GM23338 (cell line): ENCODE data around the gene ELL2. TPM values are rescaled to one million over a fixed set of nuclear protein-coding genes. Genes with fewer than 3 reads are reported as not detected.

ENCODE experiments used
- ATAC-seq: fragments of 200-7000 bp; cut with Tn5 transposase; 3 replicates; pipeline ENCODE4 v1.9.1; 2020
- DNase-seq: peaks from one replicate; pipeline ENCODE4 v3.0.0-alpha.2; 2015; ENCODE audit warnings: low spot score
- H2AFZ ChIP-seq: fragments of 200-600 bp; sonication (generic); 2 replicates; pipeline ENCODE4 v1.8.0; 2016; ENCODE audit warnings: antibody characterized with exemption, mild to moderate bottlenecking, moderate library complexity
- H3F3A ChIP-seq: fragments of 200-600 bp; sonication (generic); replicated peaks from 2 replicates; pipeline ENCODE4 v1.8.0; 2017; ENCODE audit warnings: antibody characterized with exemption, mixed run types, low read depth
- H3K27ac ChIP-seq: fragments of 200-600 bp; sonication (generic); 2 replicates; pipeline ENCODE4 v1.6.1; 2016; ENCODE audit warnings: low read depth
- H3K27me3 ChIP-seq: fragments of 200-600 bp; sonication (generic); 2 replicates; pipeline ENCODE4 v1.8.0; 2016; ENCODE audit warnings: mild to moderate bottlenecking, mixed run types, moderate library complexity; ENCODE audit not compliant: insufficient read depth
- H3K36me3 ChIP-seq: fragments of 200-600 bp; sonication (generic); 2 replicates; pipeline ENCODE4 v1.8.0; 2016; ENCODE audit warnings: mild to moderate bottlenecking; ENCODE audit not compliant: insufficient read depth
- H3K4me1 ChIP-seq: fragments of 200-600 bp; sonication (generic); 2 replicates; pipeline ENCODE4 v1.8.0; 2016; ENCODE audit warnings: mild to moderate bottlenecking, moderate library complexity; ENCODE audit not compliant: insufficient read depth
- H3K4me2 ChIP-seq: fragments of 200-600 bp; sonication (generic); 2 replicates; pipeline ENCODE4 v1.7.1; 2017; ENCODE audit warnings: mixed run types
- H3K4me3 ChIP-seq: fragments of 200-600 bp; sonication (generic); 2 replicates; pipeline ENCODE4 v1.6.1; 2016; ENCODE audit warnings: mixed run types
- H3K79me2 ChIP-seq: fragments of 200-600 bp; sonication (generic); replicated peaks from 2 replicates; pipeline ENCODE4 v1.8.0; 2017; ENCODE audit warnings: mild to moderate bottlenecking; ENCODE audit not compliant: insufficient read depth
- H3K9me2 ChIP-seq: fragments of 200-600 bp; sonication (generic); 2 replicates; pipeline ENCODE4 v1.8.0; 2017; ENCODE audit not compliant: insufficient read depth
- H4K20me1 ChIP-seq: fragments of 200-600 bp; sonication (generic); replicated peaks from 2 replicates; pipeline ENCODE4 v1.8.0; 2017; ENCODE audit warnings: mild to moderate bottlenecking; ENCODE audit not compliant: insufficient read depth
- H3K27ac Mint-ChIP-seq: 2 replicates; pipeline ENCODE4 v1.8.0; 2020; ENCODE audit warnings: inconsistent platforms, mild to moderate bottlenecking, moderate library complexity, mixed read lengths
- H3K27me3 Mint-ChIP-seq: 3 replicates; pipeline ENCODE4 v1.8.0; 2022; ENCODE audit warnings: low read depth, mild to moderate bottlenecking, moderate library complexity, mixed read lengths, inconsistent platforms; ENCODE audit not compliant: insufficient read depth, poor library complexity
- H3K36me3 Mint-ChIP-seq: 3 replicates; pipeline ENCODE4 v1.8.0; 2021; ENCODE audit warnings: low read depth, mild to moderate bottlenecking, inconsistent platforms, moderate library complexity, mixed read lengths
- H3K4me1 Mint-ChIP-seq: 3 replicates; pipeline ENCODE4 v1.8.0; 2020; ENCODE audit warnings: mild to moderate bottlenecking, inconsistent platforms, mixed read lengths
- H3K4me3 Mint-ChIP-seq: 3 replicates; pipeline ENCODE4 v1.8.0; 2021; ENCODE audit warnings: moderate library complexity, mild to moderate bottlenecking, inconsistent platforms, mixed read lengths
- H3K9me3 Mint-ChIP-seq: 3 replicates; pipeline ENCODE4 v1.8.0; 2020; ENCODE audit warnings: moderate library complexity, mild to moderate bottlenecking, inconsistent platforms, mixed read lengths
- CREB1 ChIP-seq: fragments of 250-450 bp; sonication (Bioruptor Pico); IDR thresholded peaks from 2 replicates; pipeline ENCODE4 v1.5.0; 2020; ENCODE audit warnings: low read depth, mild to moderate bottlenecking, moderate library complexity
- EZH2 ChIP-seq: fragments of 200-600 bp; sonication (generic); IDR thresholded peaks from one replicate; pipeline ENCODE4 v1.8.0; 2017; ENCODE audit warnings: antibody characterized with exemption, mild to moderate bottlenecking, low read depth; ENCODE audit not compliant: unreplicated experiment
- EZH2phosphoT487 ChIP-seq: fragments of 200-600 bp; sonication (generic); IDR thresholded peaks from one replicate; pipeline ENCODE4 v1.8.1; 2018; ENCODE audit warnings: antibody characterized with exemption; ENCODE audit not compliant: unreplicated experiment
- JUNB ChIP-seq: IDR thresholded peaks from one replicate; pipeline ENCODE4 v1.6.1; 2016; ENCODE audit warnings: antibody characterized with exemption; ENCODE audit not compliant: unreplicated experiment
- NANOG ChIP-seq: IDR thresholded peaks from 2 replicates; pipeline ENCODE4 v1.6.1; 2016; ENCODE audit warnings: antibody characterized with exemption, borderline replicate concordance
- POLR2AphosphoS5 ChIP-seq: IDR thresholded peaks from 2 replicates; pipeline ENCODE4 v1.6.1; 2016; ENCODE audit warnings: antibody characterized with exemption, low read depth
- STAT1 ChIP-seq: IDR thresholded peaks from one replicate; pipeline ENCODE4 v1.6.1; 2016; ENCODE audit warnings: antibody characterized with exemption; ENCODE audit not compliant: unreplicated experiment
- ZNF114 ChIP-seq: fragments of 250-450 bp; sonication (Bioruptor Pico); IDR thresholded peaks from 2 replicates; pipeline ENCODE4 v1.5.0; 2020; ENCODE audit warnings: mild to moderate bottlenecking, moderate library complexity
- ZNF331 ChIP-seq: fragments of 250-450 bp; sonication (Bioruptor Pico); IDR thresholded peaks from 2 replicates; pipeline ENCODE4 v1.5.0; 2020; ENCODE audit warnings: low read depth, mild to moderate bottlenecking, moderate library complexity
- polyA plus RNA-seq: library from polyadenylated mRNA; unstranded; fragments of >200 nt; fragmentation: Nextera tagmentation; extraction: Ambion mirVana; gene quantifications from 2 replicates; pipeline ENCODE4 v1.2.1, GENCODE V29; 2016
- total RNA-seq: library from RNA; depleted of rRNA; stranded (reverse); fragments of >200 nt; shearing (Covaris generic); gene quantifications from 2 replicates; pipeline ENCODE4 v1.2.3, GENCODE V29; 2014
- TF ChIP-seq, protein P1 (sequence below), 2 experiments: fragments of 200-600 bp in 1 of 2; sonication (generic) in 1 of 2; conservative IDR thresholded peaks; 2 replicates each; pipeline versions ENCODE4 v1.5.1 to v1.6.1; 2016 to 2017; ENCODE audit warnings: antibody characterized with exemption in 2 of 2, low read depth in 2 of 2, mild to moderate bottlenecking in 2 of 2, moderate library complexity in 1 of 2
- TF ChIP-seq, protein P2 (sequence below): IDR thresholded peaks from one replicate; pipeline ENCODE4 v1.6.1; 2018; ENCODE audit warnings: antibody characterized with exemption; ENCODE audit not compliant: unreplicated experiment
- TF ChIP-seq, protein P3 (sequence below): fragments of 250-450 bp; sonication (Bioruptor Pico); IDR thresholded peaks from 2 replicates; pipeline ENCODE4 v1.5.0; 2020; ENCODE audit warnings: mild to moderate bottlenecking, moderate library complexity
- TF ChIP-seq, protein P4 (sequence below): IDR thresholded peaks from 2 replicates; pipeline ENCODE4 v1.6.1; 2016; ENCODE audit warnings: antibody characterized with exemption

ELL2 gene
- total and polyA plus RNA-seq, 2 experiments from 2014 or later, result 7.4 to 32.6 TPM

DNA sequence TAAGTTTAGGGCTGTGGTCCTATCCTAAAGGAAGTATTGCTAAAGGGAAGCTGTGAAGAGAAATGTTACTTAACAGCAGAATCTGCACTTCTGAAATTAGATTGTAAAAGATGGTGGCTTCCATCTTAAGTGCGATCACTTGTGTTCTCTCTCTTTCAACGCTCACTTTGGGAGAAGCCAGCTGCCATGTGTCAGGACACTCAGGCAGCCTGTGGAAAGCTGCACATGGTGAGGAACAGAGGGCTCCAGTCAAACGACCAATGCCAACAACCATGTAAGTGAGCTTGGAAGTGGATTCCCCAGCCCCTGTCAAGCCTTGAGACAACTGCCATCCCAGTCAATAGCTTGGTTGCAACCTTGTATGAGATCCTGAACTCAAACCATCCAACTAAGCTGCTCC lies 87.4 kb downstream of the ELL2 start:
- Mint-ChIP-seq H3K27me3 (no peaks in the 10 kb centered on the region), H3K4me1 (peaks cover 11% of the 10 kb centered on the region), H3K36me3 (no peaks in the 10 kb centered on the region), H3K4me3 (no peak overlapping the region), H3K27ac (no peak overlapping the region), H3K9me3 (no peaks in the 10 kb centered on the region)
- Histone ChIP-seq H3F3A (no peaks in the 10 kb centered on the region), H3K27ac (no peak overlapping the region), H3K9me2 (0 out of 2 replicates have a peak, but pooled peaks cover 3% of the 10 kb centered on the region), H3K4me2 (no peak overlapping the region), H3K79me2 (no peaks in the 10 kb centered on the region), H3K36me3 (no peaks in the 10 kb centered on the region), H2AFZ (no peak overlapping the region), H3K4me3 (no peak overlapping the region), H3K27me3 (no peaks in the 10 kb centered on the region), H3K4me1 (peaks cover 10% of the 10 kb centered on the region; the same call in 1 of the 2 replicates), H4K20me1 (no peaks in the 10 kb centered on the region)
- DNase-seq (no peak), ATAC-seq (no peak)
- TF ChIP-seq, protein P1, sequence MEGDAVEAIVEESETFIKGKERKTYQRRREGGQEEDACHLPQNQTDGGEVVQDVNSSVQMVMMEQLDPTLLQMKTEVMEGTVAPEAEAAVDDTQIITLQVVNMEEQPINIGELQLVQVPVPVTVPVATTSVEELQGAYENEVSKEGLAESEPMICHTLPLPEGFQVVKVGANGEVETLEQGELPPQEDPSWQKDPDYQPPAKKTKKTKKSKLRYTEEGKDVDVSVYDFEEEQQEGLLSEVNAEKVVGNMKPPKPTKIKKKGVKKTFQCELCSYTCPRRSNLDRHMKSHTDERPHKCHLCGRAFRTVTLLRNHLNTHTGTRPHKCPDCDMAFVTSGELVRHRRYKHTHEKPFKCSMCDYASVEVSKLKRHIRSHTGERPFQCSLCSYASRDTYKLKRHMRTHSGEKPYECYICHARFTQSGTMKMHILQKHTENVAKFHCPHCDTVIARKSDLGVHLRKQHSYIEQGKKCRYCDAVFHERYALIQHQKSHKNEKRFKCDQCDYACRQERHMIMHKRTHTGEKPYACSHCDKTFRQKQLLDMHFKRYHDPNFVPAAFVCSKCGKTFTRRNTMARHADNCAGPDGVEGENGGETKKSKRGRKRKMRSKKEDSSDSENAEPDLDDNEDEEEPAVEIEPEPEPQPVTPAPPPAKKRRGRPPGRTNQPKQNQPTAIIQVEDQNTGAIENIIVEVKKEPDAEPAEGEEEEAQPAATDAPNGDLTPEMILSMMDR (conservative IDR thresholded peaks at IDR 0.05; ENCODE audit: low read depth in 2 of 2), result no peak
- TF ChIP-seq, protein P2, sequence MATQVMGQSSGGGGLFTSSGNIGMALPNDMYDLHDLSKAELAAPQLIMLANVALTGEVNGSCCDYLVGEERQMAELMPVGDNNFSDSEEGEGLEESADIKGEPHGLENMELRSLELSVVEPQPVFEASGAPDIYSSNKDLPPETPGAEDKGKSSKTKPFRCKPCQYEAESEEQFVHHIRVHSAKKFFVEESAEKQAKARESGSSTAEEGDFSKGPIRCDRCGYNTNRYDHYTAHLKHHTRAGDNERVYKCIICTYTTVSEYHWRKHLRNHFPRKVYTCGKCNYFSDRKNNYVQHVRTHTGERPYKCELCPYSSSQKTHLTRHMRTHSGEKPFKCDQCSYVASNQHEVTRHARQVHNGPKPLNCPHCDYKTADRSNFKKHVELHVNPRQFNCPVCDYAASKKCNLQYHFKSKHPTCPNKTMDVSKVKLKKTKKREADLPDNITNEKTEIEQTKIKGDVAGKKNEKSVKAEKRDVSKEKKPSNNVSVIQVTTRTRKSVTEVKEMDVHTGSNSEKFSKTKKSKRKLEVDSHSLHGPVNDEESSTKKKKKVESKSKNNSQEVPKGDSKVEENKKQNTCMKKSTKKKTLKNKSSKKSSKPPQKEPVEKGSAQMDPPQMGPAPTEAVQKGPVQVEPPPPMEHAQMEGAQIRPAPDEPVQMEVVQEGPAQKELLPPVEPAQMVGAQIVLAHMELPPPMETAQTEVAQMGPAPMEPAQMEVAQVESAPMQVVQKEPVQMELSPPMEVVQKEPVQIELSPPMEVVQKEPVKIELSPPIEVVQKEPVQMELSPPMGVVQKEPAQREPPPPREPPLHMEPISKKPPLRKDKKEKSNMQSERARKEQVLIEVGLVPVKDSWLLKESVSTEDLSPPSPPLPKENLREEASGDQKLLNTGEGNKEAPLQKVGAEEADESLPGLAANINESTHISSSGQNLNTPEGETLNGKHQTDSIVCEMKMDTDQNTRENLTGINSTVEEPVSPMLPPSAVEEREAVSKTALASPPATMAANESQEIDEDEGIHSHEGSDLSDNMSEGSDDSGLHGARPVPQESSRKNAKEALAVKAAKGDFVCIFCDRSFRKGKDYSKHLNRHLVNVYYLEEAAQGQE, result no peak
- TF ChIP-seq STAT1 (no peak), POLR2AphosphoS5 (no peak), EZH2 (no peak), JUNB (no peak), ZNF331 (CRISPR knock-in tag) (no peak), NANOG (no peak), EZH2phosphoT487 (no peak), CREB1 (no peak), ZNF114 (CRISPR knock-in tag) (no peak)
- TF ChIP-seq, protein P3, sequence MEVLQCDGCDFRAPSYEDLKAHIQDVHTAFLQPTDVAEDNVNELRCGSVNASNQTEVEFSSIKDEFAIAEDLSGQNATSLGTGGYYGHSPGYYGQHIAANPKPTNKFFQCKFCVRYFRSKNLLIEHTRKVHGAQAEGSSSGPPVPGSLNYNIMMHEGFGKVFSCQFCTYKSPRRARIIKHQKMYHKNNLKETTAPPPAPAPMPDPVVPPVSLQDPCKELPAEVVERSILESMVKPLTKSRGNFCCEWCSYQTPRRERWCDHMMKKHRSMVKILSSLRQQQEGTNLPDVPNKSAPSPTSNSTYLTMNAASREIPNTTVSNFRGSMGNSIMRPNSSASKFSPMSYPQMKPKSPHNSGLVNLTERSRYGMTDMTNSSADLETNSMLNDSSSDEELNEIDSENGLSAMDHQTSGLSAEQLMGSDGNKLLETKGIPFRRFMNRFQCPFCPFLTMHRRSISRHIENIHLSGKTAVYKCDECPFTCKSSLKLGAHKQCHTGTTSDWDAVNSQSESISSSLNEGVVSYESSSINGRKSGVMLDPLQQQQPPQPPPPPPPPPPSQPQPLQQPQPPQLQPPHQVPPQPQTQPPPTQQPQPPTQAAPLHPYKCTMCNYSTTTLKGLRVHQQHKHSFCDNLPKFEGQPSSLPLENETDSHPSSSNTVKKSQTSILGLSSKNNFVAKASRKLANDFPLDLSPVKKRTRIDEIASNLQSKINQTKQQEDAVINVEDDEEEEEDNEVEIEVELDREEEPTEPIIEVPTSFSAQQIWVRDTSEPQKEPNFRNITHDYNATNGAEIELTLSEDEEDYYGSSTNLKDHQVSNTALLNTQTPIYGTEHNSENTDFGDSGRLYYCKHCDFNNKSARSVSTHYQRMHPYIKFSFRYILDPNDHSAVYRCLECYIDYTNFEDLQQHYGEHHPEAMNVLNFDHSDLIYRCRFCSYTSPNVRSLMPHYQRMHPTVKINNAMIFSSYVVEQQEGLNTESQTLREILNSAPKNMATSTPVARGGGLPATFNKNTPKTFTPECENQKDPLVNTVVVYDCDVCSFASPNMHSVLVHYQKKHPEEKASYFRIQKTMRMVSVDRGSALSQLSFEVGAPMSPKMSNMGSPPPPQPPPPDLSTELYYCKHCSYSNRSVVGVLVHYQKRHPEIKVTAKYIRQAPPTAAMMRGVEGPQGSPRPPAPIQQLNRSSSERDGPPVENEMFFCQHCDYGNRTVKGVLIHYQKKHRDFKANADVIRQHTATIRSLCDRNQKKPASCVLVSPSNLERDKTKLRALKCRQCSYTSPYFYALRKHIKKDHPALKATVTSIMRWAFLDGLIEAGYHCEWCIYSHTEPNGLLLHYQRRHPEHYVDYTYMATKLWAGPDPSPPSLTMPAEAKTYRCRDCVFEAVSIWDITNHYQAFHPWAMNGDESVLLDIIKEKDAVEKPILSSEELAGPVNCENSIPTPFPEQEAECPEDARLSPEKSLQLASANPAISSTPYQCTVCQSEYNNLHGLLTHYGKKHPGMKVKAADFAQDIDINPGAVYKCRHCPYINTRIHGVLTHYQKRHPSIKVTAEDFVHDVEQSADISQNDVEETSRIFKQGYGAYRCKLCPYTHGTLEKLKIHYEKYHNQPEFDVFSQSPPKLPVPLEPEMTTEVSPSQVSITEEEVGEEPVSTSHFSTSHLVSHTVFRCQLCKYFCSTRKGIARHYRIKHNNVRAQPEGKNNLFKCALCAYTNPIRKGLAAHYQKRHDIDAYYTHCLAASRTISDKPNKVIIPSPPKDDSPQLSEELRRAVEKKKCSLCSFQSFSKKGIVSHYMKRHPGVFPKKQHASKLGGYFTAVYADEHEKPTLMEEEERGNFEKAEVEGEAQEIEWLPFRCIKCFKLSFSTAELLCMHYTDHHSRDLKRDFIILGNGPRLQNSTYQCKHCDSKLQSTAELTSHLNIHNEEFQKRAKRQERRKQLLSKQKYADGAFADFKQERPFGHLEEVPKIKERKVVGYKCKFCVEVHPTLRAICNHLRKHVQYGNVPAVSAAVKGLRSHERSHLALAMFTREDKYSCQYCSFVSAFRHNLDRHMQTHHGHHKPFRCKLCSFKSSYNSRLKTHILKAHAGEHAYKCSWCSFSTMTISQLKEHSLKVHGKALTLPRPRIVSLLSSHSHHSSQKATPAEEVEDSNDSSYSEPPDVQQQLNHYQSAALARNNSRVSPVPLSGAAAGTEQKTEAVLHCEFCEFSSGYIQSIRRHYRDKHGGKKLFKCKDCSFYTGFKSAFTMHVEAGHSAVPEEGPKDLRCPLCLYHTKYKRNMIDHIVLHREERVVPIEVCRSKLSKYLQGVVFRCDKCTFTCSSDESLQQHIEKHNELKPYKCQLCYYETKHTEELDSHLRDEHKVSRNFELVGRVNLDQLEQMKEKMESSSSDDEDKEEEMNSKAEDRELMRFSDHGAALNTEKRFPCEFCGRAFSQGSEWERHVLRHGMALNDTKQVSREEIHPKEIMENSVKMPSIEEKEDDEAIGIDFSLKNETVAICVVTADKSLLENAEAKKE (CRISPR knock-in tag), result no peak
- TF ChIP-seq, protein P4, sequence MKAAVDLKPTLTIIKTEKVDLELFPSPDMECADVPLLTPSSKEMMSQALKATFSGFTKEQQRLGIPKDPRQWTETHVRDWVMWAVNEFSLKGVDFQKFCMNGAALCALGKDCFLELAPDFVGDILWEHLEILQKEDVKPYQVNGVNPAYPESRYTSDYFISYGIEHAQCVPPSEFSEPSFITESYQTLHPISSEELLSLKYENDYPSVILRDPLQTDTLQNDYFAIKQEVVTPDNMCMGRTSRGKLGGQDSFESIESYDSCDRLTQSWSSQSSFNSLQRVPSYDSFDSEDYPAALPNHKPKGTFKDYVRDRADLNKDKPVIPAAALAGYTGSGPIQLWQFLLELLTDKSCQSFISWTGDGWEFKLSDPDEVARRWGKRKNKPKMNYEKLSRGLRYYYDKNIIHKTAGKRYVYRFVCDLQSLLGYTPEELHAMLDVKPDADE, result no peak
